ENCODE results near the gene ANXA2R. TPM values are rescaled to one million over a fixed set of nuclear protein-coding genes. Genes with fewer than 3 reads are reported as not detected.

Gene ANXA2R
- total and polyA plus RNA-seq, 2 donors (not counting 1 experiment from before 2014, with no cell fraction given), result 0.61 to 1.8 TPM

- Histone ChIP-seq H3K9ac (ENCODE audit: insufficient read depth, low read length) (no peak overlapping the region), H4K20me1 (ENCODE audit: control insufficient read depth, extremely low read depth, insufficient read depth, low read length) (no peaks in the 10 kb centered on the region), H3K27ac (ENCODE audit: insufficient read depth, low read length) (no peak overlapping the region), H3K79me2 (ENCODE audit: control insufficient read depth, insufficient read depth, low read length) (no peaks in the 10 kb centered on the region), H2AFZ (ENCODE audit: low read length) (no peak overlapping the region), H3K27me3 (ENCODE audit: control insufficient read depth, insufficient read depth, low read length) (no peaks in the 10 kb centered on the region), H3K4me1 (ENCODE audit: control insufficient read depth, extremely low read depth, insufficient read depth, low read length) (peaks cover 4% of the 10 kb centered on the region), H3K36me3 (ENCODE audit: control insufficient read depth, insufficient read depth, low read length) (no peaks in the 10 kb centered on the region), H3K4me3 (replicated peaks in 1 of 4; ENCODE audit: control extremely low read depth in 1 of 4, insufficient read depth in 1 of 4, low read depth in 3 of 4, low read length in 4 of 4) (peak overlapping the region in 1 of 4 experiments; percentile 66), H3K4me2 (ENCODE audit: extremely low read depth, insufficient read depth, low read length) (no peak overlapping the region), H3K9me3 (ENCODE audit: control insufficient read depth, insufficient read depth, low read depth, low read length) (no peaks in the 10 kb centered on the region)
- peak in 1 of 2 donors; percentile 53 for DNase-seq (ENCODE audit: low read depth in 2 of 2)
- TF ChIP-seq EZH2 (IDR thresholded peaks at IDR 0.05; ENCODE audit: low read length, missing control alignments) (no peak), CTCF (conservative IDR thresholded peaks at IDR 0.05 in 1 of 2, IDR thresholded peaks at IDR 0.05 in 1 of 2; ENCODE audit: low read depth in 1 of 2, low read length in 2 of 2) (no peak)
Observed at GRCh38 chr5:43016217-43016779, 23.8 kb downstream of the ANXA2R start.

GRCh38 chr5:43014522-43014921 is 25.6 kb downstream of the ANXA2R start:
- H4K20me1 ChIP-seq (ENCODE audit: control insufficient read depth, extremely low read depth, insufficient read depth, low read length), result no peaks in the 10 kb centered on the region
- DNase-seq (ENCODE audit: low read depth in 2 of 2), result no peak
- no peak overlapping the region for H3K4me3 ChIP-seq (replicated peaks in 1 of 4; ENCODE audit: control extremely low read depth in 1 of 4, insufficient read depth in 1 of 4, low read depth in 3 of 4, low read length in 4 of 4)
- TF ChIP-seq EZH2 (IDR thresholded peaks at IDR 0.05; ENCODE audit: low read length, missing control alignments), result no peak
- no peak for TF ChIP-seq CTCF (conservative IDR thresholded peaks at IDR 0.05 in 1 of 2, IDR thresholded peaks at IDR 0.05 in 1 of 2; ENCODE audit: low read depth in 1 of 2, low read length in 2 of 2)
- H3K4me1 ChIP-seq (ENCODE audit: control insufficient read depth, extremely low read depth, insufficient read depth, low read length), result peaks cover 2% of the 10 kb centered on the region
- H3K36me3 ChIP-seq (ENCODE audit: control insufficient read depth, insufficient read depth, low read length), result no peaks in the 10 kb centered on the region
- H3K27ac ChIP-seq (ENCODE audit: insufficient read depth, low read length), result no peak overlapping the region
- no peaks in the 10 kb centered on the region for H3K9me3 ChIP-seq (ENCODE audit: control insufficient read depth, insufficient read depth, low read depth, low read length)
- H3K4me2 ChIP-seq (ENCODE audit: extremely low read depth, insufficient read depth, low read length), result no peak overlapping the region
- no peak overlapping the region for H3K9ac ChIP-seq (ENCODE audit: insufficient read depth, low read length)
- no peaks in the 10 kb centered on the region for H3K79me2 ChIP-seq (ENCODE audit: control insufficient read depth, insufficient read depth, low read length)
- H2AFZ ChIP-seq (ENCODE audit: low read length), result no peak overlapping the region
- H3K27me3 ChIP-seq (ENCODE audit: control insufficient read depth, insufficient read depth, low read length), result no peaks in the 10 kb centered on the region

- peak; percentile 10 to 37 for DNase-seq (ENCODE audit: low read depth in 2 of 2)
- Histone ChIP-seq H3K4me3 (replicated peaks in 1 of 4; ENCODE audit: control extremely low read depth in 1 of 4, insufficient read depth in 1 of 4, low read depth in 3 of 4, low read length in 4 of 4) (no peak overlapping the region), H3K4me2 (ENCODE audit: extremely low read depth, insufficient read depth, low read length) (no peak overlapping the region), H3K4me1 (ENCODE audit: control insufficient read depth, extremely low read depth, insufficient read depth, low read length) (peaks cover 6% of the 10 kb centered on the region), H3K79me2 (ENCODE audit: control insufficient read depth, insufficient read depth, low read length) (no peaks in the 10 kb centered on the region), H3K27me3 (ENCODE audit: control insufficient read depth, insufficient read depth, low read length) (no peaks in the 10 kb centered on the region), H3K9ac (ENCODE audit: insufficient read depth, low read length) (no peak overlapping the region), H3K36me3 (ENCODE audit: control insufficient read depth, insufficient read depth, low read length) (no peaks in the 10 kb centered on the region), H3K27ac (ENCODE audit: insufficient read depth, low read length) (no peak overlapping the region), H4K20me1 (ENCODE audit: control insufficient read depth, extremely low read depth, insufficient read depth, low read length) (no peaks in the 10 kb centered on the region), H3K9me3 (ENCODE audit: control insufficient read depth, insufficient read depth, low read depth, low read length) (no peaks in the 10 kb centered on the region), H2AFZ (ENCODE audit: low read length) (no peak overlapping the region)
- TF ChIP-seq EZH2 (IDR thresholded peaks at IDR 0.05; ENCODE audit: low read length, missing control alignments), result no peak
- TF ChIP-seq CTCF (conservative IDR thresholded peaks at IDR 0.05 in 1 of 2, IDR thresholded peaks at IDR 0.05 in 1 of 2; ENCODE audit: low read depth in 1 of 2, low read length in 2 of 2), result no peak
Observed at GRCh38 chr5:43010935-43011315, 29.2 kb downstream of the ANXA2R start.
